WI38 (cell line): ENCODE measurements around the gene ULK4.
"Not testable (repeated sequence)": the region's sequence is repeated elsewhere in the genome, so short reads cannot be mapped to it uniquely, and the experiment has no call there.

ENCODE experiments used
- H3K4me3 ChIP-seq: 2 replicates; pipeline ENCODE4 v1.5.1; 2011; ENCODE audit warnings: low read depth, mild to moderate bottlenecking, control low read depth, low read length
- TF ChIP-seq, protein P1 (sequence below): IDR thresholded peaks from 2 replicates; pipeline ENCODE4 v1.5.1; 2012; ENCODE audit warnings: low read depth, mild to moderate bottlenecking, control low read depth, low read length

The ULK4 gene

GRCh38 chr3:41682382-41682781, 279.5 kb downstream of the ULK4 start:
- TF ChIP-seq, protein P1, sequence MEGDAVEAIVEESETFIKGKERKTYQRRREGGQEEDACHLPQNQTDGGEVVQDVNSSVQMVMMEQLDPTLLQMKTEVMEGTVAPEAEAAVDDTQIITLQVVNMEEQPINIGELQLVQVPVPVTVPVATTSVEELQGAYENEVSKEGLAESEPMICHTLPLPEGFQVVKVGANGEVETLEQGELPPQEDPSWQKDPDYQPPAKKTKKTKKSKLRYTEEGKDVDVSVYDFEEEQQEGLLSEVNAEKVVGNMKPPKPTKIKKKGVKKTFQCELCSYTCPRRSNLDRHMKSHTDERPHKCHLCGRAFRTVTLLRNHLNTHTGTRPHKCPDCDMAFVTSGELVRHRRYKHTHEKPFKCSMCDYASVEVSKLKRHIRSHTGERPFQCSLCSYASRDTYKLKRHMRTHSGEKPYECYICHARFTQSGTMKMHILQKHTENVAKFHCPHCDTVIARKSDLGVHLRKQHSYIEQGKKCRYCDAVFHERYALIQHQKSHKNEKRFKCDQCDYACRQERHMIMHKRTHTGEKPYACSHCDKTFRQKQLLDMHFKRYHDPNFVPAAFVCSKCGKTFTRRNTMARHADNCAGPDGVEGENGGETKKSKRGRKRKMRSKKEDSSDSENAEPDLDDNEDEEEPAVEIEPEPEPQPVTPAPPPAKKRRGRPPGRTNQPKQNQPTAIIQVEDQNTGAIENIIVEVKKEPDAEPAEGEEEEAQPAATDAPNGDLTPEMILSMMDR: no peak
- H3K4me3 ChIP-seq: no peak overlapping the region

GRCh38 chr3:41681479-41681878, 280.4 kb downstream of the ULK4 start:
- TF ChIP-seq, protein P1: no peak
- no peak overlapping the region for H3K4me3 ChIP-seq

- H3K4me3 ChIP-seq: no peak overlapping the region
- TF ChIP-seq, protein P1: no peak
Observed at GRCh38 chr3:41679374-41679773, 282.5 kb downstream of the ULK4 start.

DNA sequence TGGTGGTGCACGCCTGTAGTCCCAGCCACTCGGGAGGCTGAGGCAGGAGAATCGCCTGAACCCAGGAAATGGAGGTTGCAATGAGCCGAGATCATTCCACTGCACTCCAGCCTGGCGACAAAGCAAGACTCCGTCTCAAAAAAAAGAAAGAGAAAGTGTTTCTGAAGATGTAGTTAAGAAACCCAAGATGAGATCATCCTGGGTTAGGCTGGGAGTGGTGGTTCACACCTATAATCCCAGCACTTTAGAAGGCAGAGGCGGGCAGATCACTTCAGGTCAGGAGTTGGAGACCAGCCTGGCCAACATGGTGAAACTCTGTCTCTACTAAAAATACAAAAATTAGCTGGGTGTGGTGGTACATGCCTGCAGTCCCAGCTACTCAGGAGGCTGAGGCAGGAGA, 286.8 kb downstream of the ULK4 start:
- H3K4me3 ChIP-seq: not testable (repeated sequence)

GRCh38 chr3:41674449-41674848, 287.5 kb downstream of the ULK4 start:
- H3K4me3 ChIP-seq: no peak overlapping the region
- TF ChIP-seq, protein P1: no peak

DNA sequence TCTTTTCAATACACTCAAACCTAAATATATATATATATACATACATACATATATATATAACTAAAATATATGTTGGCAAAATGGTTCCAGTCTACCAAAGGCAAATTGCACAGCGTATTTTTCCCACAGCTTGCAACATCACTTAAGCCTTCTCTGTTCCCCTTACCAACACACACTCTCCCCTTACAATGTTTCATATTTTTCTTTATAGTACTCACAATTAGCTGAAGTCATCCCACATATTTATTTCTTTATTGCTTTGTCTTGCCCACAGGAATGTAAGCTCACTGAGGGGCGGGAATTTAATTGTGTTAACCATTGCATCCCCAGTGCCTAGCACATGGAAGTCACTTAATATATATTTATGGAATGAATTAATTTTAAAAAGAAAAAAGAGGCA, 288.3 kb downstream of the ULK4 start:
- TF ChIP-seq, protein P1: no peak
- no peak overlapping the region for H3K4me3 ChIP-seq

- H3K4me3 ChIP-seq: no peak overlapping the region
- TF ChIP-seq, protein P1: no peak
Observed at GRCh38 chr3:41668379-41668778, 293.5 kb downstream of the ULK4 start.

DNA sequence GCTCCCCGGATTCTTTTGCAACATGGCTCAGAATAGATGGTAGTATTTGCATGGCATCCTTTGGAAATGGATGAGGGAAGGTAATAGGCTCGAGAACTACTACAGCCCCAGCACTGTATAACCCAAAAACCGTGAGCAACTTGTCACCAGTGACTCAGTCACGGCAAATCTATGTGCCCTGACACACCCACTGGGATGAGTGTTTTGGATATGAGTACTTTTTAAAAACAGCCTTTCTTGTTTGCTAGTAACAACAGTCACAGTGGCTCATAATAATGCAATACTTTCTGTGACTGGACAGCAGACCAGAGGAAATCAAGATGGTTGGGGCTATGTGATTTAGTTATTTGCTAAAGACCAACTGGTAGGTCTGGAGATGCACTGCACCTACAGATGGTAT, 299.6 kb downstream of the ULK4 start:
- H3K4me3 ChIP-seq: no peak overlapping the region
- TF ChIP-seq, protein P1: no peak
